Measurements from ENCODE around the gene DNAH10. TPM values are rescaled to one million over a fixed set of nuclear protein-coding genes. Genes with fewer than 3 reads are reported as not detected.
A peak's percentile ranks its signal among the peaks of the same experiment; 100 is the strongest.

The DNAH10 gene
- total and polyA plus RNA-seq, 2 of the 13 experiments (the other 11 are each of a cell fraction or from before 2014, with no cell fraction given): 0.01 to 0.02 TPM

- TF ChIP-seq, protein P1, sequence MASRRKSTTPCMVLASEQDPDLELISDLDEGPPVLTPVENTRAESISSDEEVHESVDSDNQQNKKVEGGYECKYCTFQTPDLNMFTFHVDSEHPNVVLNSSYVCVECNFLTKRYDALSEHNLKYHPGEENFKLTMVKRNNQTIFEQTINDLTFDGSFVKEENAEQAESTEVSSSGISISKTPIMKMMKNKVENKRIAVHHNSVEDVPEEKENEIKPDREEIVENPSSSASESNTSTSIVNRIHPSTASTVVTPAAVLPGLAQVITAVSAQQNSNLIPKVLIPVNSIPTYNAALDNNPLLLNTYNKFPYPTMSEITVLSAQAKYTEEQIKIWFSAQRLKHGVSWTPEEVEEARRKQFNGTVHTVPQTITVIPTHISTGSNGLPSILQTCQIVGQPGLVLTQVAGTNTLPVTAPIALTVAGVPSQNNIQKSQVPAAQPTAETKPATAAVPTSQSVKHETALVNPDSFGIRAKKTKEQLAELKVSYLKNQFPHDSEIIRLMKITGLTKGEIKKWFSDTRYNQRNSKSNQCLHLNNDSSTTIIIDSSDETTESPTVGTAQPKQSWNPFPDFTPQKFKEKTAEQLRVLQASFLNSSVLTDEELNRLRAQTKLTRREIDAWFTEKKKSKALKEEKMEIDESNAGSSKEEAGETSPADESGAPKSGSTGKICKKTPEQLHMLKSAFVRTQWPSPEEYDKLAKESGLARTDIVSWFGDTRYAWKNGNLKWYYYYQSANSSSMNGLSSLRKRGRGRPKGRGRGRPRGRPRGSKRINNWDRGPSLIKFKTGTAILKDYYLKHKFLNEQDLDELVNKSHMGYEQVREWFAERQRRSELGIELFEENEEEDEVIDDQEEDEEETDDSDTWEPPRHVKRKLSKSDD (CRISPR knock-in tag; IDR thresholded peaks at IDR 0.05; ENCODE audit: low read depth): no peak
- TF ChIP-seq FOXA3 (CRISPR knock-in tag; IDR thresholded peaks at IDR 0.05) (peak; percentile 57; the same call in 1 of the 2 replicates), MXD3 (CRISPR knock-in tag; IDR thresholded peaks at IDR 0.05) (no peak), CEBPB (IDR thresholded peaks at IDR 0.05; ENCODE audit: borderline replicate concordance, low read depth, low read length) (no peak), SP5 (CRISPR knock-in tag; IDR thresholded peaks at IDR 0.05; ENCODE audit: borderline replicate concordance, low read depth) (peak; percentile 82), TBX2 (CRISPR knock-in tag; IDR thresholded peaks at IDR 0.05; ENCODE audit: borderline replicate concordance) (peak; percentile 34; the same call in 1 of the 2 replicates), FOXP1 (IDR thresholded peaks at IDR 0.05) (0 out of 2 replicates have a peak, but pooled peaks have one; percentile 13), FOXP1 (CRISPR knock-in tag; IDR thresholded peaks at IDR 0.05) (peak; percentile 39; the same call in 1 of the 2 replicates), ZSCAN25 (CRISPR knock-in tag; IDR thresholded peaks at IDR 0.05) (no peak), ZNF253 (CRISPR knock-in tag; IDR thresholded peaks at IDR 0.05; ENCODE audit: borderline replicate concordance) (no peak), MBNL3 (CRISPR knock-in tag; conservative IDR thresholded peaks at IDR 0.05) (no peak), ZNF614 (CRISPR knock-in tag; IDR thresholded peaks at IDR 0.05; ENCODE audit: borderline replicate concordance) (no peak), EZH2 (conservative IDR thresholded peaks at IDR 0.05; ENCODE audit: low read depth, low read length) (no peak), IKZF4 (CRISPR knock-in tag; IDR thresholded peaks at IDR 0.05; ENCODE audit: borderline replicate concordance, low read depth, not compliant biosample characterization) (no peak), SALL1 (CRISPR knock-in tag; IDR thresholded peaks at IDR 0.05) (0 out of 2 replicates have a peak, but pooled peaks have one; percentile 24), SIN3B (IDR thresholded peaks at IDR 0.05; ENCODE audit: low read length) (no peak), DNMT1 (CRISPR knock-in tag; IDR thresholded peaks at IDR 0.05) (no peak), ELF4 (CRISPR knock-in tag; IDR thresholded peaks at IDR 0.05; ENCODE audit: borderline replicate concordance) (no peak), ZBTB34 (CRISPR knock-in tag; IDR thresholded peaks at IDR 0.05) (no peak)
- TF ChIP-seq, protein P2, sequence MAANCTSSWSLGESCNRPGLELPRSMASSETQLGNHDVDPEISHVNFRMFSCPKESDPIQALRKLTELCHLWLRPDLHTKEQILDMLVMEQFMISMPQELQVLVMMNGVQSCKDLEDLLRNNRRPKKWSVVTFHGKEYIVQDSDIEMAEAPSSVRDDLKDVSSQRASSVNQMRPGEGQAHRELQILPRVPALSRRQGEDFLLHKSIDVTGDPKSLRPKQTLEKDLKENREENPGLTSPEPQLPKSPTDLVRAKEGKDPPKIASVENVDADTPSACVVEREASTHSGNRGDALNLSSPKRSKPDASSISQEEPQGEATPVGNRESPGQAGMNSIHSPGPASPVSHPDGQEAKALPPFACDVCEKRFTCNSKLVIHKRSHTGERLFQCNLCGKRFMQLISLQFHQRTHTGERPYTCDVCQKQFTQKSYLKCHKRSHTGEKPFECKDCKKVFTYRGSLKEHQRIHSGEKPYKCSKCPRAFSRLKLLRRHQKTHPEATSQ (CRISPR knock-in tag; IDR thresholded peaks at IDR 0.05; ENCODE audit: borderline replicate concordance): no peak
- TF ChIP-seq, protein P3, sequence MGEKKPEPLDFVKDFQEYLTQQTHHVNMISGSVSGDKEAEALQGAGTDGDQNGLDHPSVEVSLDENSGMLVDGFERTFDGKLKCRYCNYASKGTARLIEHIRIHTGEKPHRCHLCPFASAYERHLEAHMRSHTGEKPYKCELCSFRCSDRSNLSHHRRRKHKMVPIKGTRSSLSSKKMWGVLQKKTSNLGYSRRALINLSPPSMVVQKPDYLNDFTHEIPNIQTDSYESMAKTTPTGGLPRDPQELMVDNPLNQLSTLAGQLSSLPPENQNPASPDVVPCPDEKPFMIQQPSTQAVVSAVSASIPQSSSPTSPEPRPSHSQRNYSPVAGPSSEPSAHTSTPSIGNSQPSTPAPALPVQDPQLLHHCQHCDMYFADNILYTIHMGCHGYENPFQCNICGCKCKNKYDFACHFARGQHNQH (CRISPR knock-in tag; IDR thresholded peaks at IDR 0.05): no peak
- TF ChIP-seq, protein P4, sequence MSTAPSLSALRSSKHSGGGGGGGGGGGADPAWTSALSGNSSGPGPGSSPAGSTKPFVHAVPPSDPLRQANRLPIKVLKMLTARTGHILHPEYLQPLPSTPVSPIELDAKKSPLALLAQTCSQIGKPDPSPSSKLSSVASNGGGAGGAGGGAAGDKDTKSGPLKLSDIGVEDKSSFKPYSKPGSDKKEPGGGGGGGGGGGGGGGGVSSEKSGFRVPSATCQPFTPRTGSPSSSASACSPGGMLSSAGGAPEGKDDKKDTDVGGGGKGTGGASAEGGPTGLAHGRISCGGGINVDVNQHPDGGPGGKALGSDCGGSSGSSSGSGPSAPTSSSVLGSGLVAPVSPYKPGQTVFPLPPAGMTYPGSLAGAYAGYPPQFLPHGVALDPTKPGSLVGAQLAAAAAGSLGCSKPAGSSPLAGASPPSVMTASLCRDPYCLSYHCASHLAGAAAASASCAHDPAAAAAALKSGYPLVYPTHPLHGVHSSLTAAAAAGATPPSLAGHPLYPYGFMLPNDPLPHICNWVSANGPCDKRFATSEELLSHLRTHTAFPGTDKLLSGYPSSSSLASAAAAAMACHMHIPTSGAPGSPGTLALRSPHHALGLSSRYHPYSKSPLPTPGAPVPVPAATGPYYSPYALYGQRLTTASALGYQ (CRISPR knock-in tag; IDR thresholded peaks at IDR 0.05): no peak
These were observed 133.3 kb downstream of the DNAH10 start (continued) for GRCh38 chr12:123895451-123895850.
